Parathyroid adenoma (tissue), 2 donors: ENCODE results near the gene EWSR1.

Source experiments
- H2AFZ ChIP-seq: fragments of 300-600 bp; sonication (generic); one replicate; pipeline ENCODE4 v1.7.0; 2017; ENCODE audit warnings: antibody characterized with exemption, mild to moderate bottlenecking
- H3K27ac ChIP-seq: fragments of 300-600 bp; sonication (generic); one replicate; pipeline ENCODE4 v1.7.0; 2017
- H3K27me3 ChIP-seq: fragments of 300-600 bp; sonication (generic); one replicate; pipeline ENCODE4 v1.7.0; 2017; ENCODE audit warnings: low read length; ENCODE audit not compliant: control insufficient read depth, insufficient read depth
- H3K36me3 ChIP-seq: fragments of 300-600 bp; sonication (generic); one replicate; pipeline ENCODE4 v1.7.0; 2017; ENCODE audit warnings: low read length; ENCODE audit not compliant: control insufficient read depth, insufficient read depth
- H3K4me1 ChIP-seq: fragments of 300-600 bp; sonication (generic); one replicate; pipeline ENCODE4 v1.7.0; 2017; ENCODE audit warnings: control low read depth
- H3K4me2 ChIP-seq: fragments of 300-600 bp; sonication (generic); one replicate; pipeline ENCODE4 v1.7.0; 2017; ENCODE audit warnings: low read length
- H3K4me3 ChIP-seq: fragments of 300-600 bp; sonication (generic); one replicate; pipeline ENCODE4 v1.7.0; 2017; ENCODE audit warnings: low read depth, low read length
- H3K79me2 ChIP-seq: fragments of 300-600 bp; sonication (generic); one replicate; pipeline ENCODE4 v1.7.0; 2017; ENCODE audit warnings: control low read depth
- H3K9ac ChIP-seq: fragments of 300-600 bp; sonication (generic); one replicate; pipeline ENCODE4 v1.7.0; 2017; ENCODE audit warnings: mild to moderate bottlenecking
- H3K9me3 ChIP-seq: fragments of 300-600 bp; sonication (generic); one replicate; pipeline ENCODE4 v1.7.0; 2017; ENCODE audit warnings: low read length; ENCODE audit not compliant: control insufficient read depth
- CTCF ChIP-seq: fragments of 300-600 bp; sonication (generic); IDR thresholded peaks from one replicate; pipeline ENCODE4 v1.7.0; 2017; ENCODE audit warnings: antibody characterized with exemption, mild to moderate bottlenecking
- donor health status: primary hyperparathyroidism.

EWSR1 gene

GRCh38 chr22:29317827-29318454 lies 49.9 kb downstream of the EWSR1 start:
- no peak for TF ChIP-seq CTCF
- Histone ChIP-seq H3K9ac (no peak overlapping the region), H3K4me2 (no peak overlapping the region), H3K27me3 (peaks cover 12% of the 10 kb centered on the region), H3K4me3 (no peak overlapping the region), H3K4me1 (no peaks in the 10 kb centered on the region), H2AFZ (no peak overlapping the region), H3K79me2 (no peaks in the 10 kb centered on the region), H3K9me3 (no peaks in the 10 kb centered on the region), H3K36me3 (no peaks in the 10 kb centered on the region), H3K27ac (no peak overlapping the region)

GRCh38 chr22:29319072-29319471 lies 51.0 kb downstream of the EWSR1 start:
- H3K4me3 ChIP-seq = no peak overlapping the region

GRCh38 chr22:29320546-29320945 lies 52.5 kb downstream of the EWSR1 start:
- Histone ChIP-seq H3K4me3 (no peak overlapping the region), H3K4me2 (no peak overlapping the region), H2AFZ (no peak overlapping the region)

More at GRCh38 chr22:29319072-29319471, 51.0 kb downstream of the EWSR1 start:
- Histone ChIP-seq H3K4me1 (no peaks in the 10 kb centered on the region), H3K4me2 (no peak overlapping the region), H3K9me3 (no peaks in the 10 kb centered on the region), H3K36me3 (no peaks in the 10 kb centered on the region), H2AFZ (no peak overlapping the region), H3K9ac (no peak overlapping the region), H3K27me3 (peaks cover 6% of the 10 kb centered on the region), H3K79me2 (no peaks in the 10 kb centered on the region), H3K27ac (no peak overlapping the region)
- TF ChIP-seq CTCF = no peak

GRCh38 chr22:29323641-29324040 lies 55.6 kb downstream of the EWSR1 start:
- H3K4me2 ChIP-seq = no peak overlapping the region
- H3K27ac ChIP-seq = no peak overlapping the region
- no peak overlapping the region for H3K9ac ChIP-seq
- no peaks in the 10 kb centered on the region for H3K79me2 ChIP-seq
- H3K36me3 ChIP-seq = no peaks in the 10 kb centered on the region
- no peaks in the 10 kb centered on the region for H3K27me3 ChIP-seq
- H3K4me3 ChIP-seq = no peak overlapping the region
- no peaks in the 10 kb centered on the region for H3K9me3 ChIP-seq
- no peak for TF ChIP-seq CTCF
- H2AFZ ChIP-seq = no peak overlapping the region
- no peaks in the 10 kb centered on the region for H3K4me1 ChIP-seq

More at GRCh38 chr22:29320546-29320945, 52.5 kb downstream of the EWSR1 start:
- H3K36me3 ChIP-seq = no peaks in the 10 kb centered on the region
- TF ChIP-seq CTCF = no peak
- H3K4me1 ChIP-seq = no peaks in the 10 kb centered on the region
- no peaks in the 10 kb centered on the region for H3K9me3 ChIP-seq
- no peak overlapping the region for H3K9ac ChIP-seq
- no peaks in the 10 kb centered on the region for H3K79me2 ChIP-seq
- H3K27ac ChIP-seq = no peak overlapping the region
- H3K27me3 ChIP-seq = no peaks in the 10 kb centered on the region

- Histone ChIP-seq H3K4me2 (no peak overlapping the region), H3K9me3 (no peaks in the 10 kb centered on the region), H3K36me3 (no peaks in the 10 kb centered on the region), H2AFZ (no peak overlapping the region), H3K27ac (no peak overlapping the region), H3K9ac (no peak overlapping the region), H3K4me1 (no peaks in the 10 kb centered on the region), H3K27me3 (no peaks in the 10 kb centered on the region), H3K4me3 (no peak overlapping the region), H3K79me2 (no peaks in the 10 kb centered on the region)
- no peak for TF ChIP-seq CTCF
Observed at GRCh38 chr22:29325356-29325755, 57.3 kb downstream of the EWSR1 start.
